Measurements from ENCODE around the gene PRKG1.

DNA sequence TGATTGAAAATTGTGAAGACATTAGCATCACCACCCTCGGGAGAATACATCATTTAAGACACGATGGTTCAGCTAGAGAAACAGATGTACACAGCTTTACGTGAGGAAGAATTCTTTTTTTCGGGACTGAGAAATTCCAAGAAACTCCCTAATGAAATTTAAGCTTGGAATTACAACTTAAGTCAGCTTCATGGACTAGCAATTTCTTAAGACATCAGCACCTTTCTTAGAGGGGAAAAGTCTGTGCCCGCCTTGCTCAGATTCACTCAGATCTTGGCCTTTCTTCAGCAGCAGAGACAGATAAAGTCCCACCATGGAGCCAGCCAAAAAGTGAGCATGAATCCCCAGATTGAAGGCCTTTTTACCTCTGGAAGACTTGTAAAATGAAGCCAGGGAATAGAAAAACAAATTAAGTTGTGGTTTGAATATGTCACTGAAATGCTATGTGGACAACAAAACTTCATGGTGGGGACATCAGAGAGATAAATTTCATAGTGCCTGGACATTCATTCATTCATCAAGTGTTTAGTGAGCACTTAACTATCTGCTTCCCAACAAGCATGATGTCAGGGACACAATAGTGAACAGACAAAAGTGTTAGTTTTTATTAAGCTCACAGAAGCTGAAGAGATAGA, 32.1 kb downstream of the PRKG1 start:
- TF ChIP-seq, protein P1, sequence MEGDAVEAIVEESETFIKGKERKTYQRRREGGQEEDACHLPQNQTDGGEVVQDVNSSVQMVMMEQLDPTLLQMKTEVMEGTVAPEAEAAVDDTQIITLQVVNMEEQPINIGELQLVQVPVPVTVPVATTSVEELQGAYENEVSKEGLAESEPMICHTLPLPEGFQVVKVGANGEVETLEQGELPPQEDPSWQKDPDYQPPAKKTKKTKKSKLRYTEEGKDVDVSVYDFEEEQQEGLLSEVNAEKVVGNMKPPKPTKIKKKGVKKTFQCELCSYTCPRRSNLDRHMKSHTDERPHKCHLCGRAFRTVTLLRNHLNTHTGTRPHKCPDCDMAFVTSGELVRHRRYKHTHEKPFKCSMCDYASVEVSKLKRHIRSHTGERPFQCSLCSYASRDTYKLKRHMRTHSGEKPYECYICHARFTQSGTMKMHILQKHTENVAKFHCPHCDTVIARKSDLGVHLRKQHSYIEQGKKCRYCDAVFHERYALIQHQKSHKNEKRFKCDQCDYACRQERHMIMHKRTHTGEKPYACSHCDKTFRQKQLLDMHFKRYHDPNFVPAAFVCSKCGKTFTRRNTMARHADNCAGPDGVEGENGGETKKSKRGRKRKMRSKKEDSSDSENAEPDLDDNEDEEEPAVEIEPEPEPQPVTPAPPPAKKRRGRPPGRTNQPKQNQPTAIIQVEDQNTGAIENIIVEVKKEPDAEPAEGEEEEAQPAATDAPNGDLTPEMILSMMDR (conservative IDR thresholded peaks at IDR 0.05; ENCODE audit: low read depth, low read length), result no peak
- TF ChIP-seq EZH2 (IDR thresholded peaks at IDR 0.05; ENCODE audit: low read length, unreplicated experiment), result no peak
